SK-N-MC (cell line): Measurements from ENCODE around the gene SEPTIN5.

Source experiments
- DNase-seq: peaks from one replicate; pipeline ENCODE4 v3.0.0-alpha.2; 2011; ENCODE audit warnings: low read depth, low spot score
- H3K27ac ChIP-seq: fragments of 200-600 bp; sonication (generic); 2 replicates; pipeline ENCODE4 v1.5.1; 2016; ENCODE audit warnings: mixed run types
- H3K36me3 ChIP-seq: fragments of 200-600 bp; sonication (generic); 2 replicates; pipeline ENCODE4 v1.6.1; 2017; ENCODE audit warnings: antibody characterized with exemption, low read length, mixed read lengths; ENCODE audit not compliant: insufficient read depth
- H3K4me3 ChIP-seq: fragments of 200-600 bp; sonication (generic); 2 replicates; pipeline ENCODE4 v1.5.1; 2016
- H3K9ac ChIP-seq: fragments of 200-600 bp; sonication (generic); 2 replicates; pipeline ENCODE4 v1.8.0; 2017; ENCODE audit warnings: mixed run types, mixed read lengths; ENCODE audit not compliant: insufficient read length
- H3K9me3 ChIP-seq: fragments of 200-600 bp; sonication (generic); 2 replicates; pipeline ENCODE4 v1.6.1; 2017; ENCODE audit warnings: low read depth, mild to moderate bottlenecking, antibody characterized with exemption, low read length, moderate library complexity, mixed read lengths
- EZH2 ChIP-seq: fragments of 200-600 bp; sonication (generic); IDR thresholded peaks from one replicate; pipeline ENCODE4 v1.6.1; 2017; ENCODE audit warnings: antibody characterized with exemption
- FOXP2 ChIP-seq: optimal IDR thresholded peaks from 2 replicates; pipeline ENCODE3; 2011; ENCODE audit warnings: mild to moderate bottlenecking, moderate library complexity; ENCODE audit not compliant: insufficient read depth; ENCODE audit errors: extremely low read length, control extremely low read depth
- POLR2AphosphoS5 ChIP-seq: IDR thresholded peaks from 2 replicates; pipeline ENCODE4 v1.6.1; 2012; ENCODE audit warnings: mild to moderate bottlenecking, low read depth, low read length, borderline replicate concordance

SEPTIN5 gene

DNA sequence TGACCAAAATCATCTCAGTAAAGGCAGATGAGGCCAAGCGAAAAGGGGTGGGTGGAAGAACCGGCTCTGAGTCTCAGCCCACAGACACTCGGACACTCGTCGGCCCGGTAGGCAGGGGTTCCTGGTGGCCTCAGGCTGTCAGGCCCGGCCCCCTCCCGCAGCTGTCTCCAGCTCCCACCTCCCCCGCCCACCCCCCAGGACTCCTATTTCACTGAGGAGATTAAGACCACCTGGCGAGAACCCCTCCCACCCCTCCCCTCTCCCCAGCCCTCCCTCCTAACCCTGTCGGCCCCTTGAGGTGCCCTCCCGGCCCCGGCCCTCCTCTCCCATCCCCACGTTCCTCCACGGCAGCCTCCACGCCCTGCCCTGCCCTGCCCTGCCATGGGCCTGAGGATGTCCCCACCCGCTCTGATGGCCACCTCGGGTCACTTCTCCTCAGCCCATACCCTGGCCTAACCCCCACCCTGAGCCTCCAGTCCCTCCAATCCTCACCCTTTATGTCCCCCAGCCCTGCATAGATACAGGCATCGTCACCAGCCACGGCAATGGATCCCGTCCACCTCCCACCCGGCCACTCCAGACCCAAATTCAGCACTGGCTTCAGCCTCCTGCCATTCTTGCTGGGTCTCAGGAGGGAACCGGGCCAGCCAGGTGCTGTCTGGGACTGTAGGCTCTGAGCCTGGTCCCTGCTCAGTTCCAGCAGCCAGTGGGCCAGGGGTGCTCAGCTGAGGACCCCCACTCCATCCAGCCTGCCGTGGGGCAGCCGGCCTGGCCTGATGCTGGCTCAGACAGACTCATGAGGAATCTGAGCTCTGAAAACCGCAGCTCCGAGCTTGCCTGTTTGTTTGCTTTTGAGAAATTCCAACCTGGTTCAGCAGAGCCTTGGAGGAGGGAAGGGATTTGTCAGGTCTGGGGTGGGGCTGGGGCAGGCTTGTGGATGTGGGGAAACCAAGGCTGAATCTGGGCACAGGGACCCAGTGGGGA lies 36.5 kb downstream of the SEPTIN5 start:
- Histone ChIP-seq H3K9ac (no peak overlapping the region), H3K9me3 (no peaks in the 10 kb centered on the region), H3K36me3 (no peaks in the 10 kb centered on the region), H3K27ac (no peak overlapping the region), H3K4me3 (no peak overlapping the region)
- TF ChIP-seq POLR2AphosphoS5 (no peak), EZH2 (no peak)
- no peak for DNase-seq

- no peak overlapping the region for H3K4me3 ChIP-seq
- DNase-seq: no peak
- TF ChIP-seq FOXP2 (no peak), POLR2AphosphoS5 (no peak), EZH2 (no peak)
- no peak overlapping the region for H3K27ac ChIP-seq
- H3K36me3 ChIP-seq: no peaks in the 10 kb centered on the region
- H3K9me3 ChIP-seq: no peaks in the 10 kb centered on the region
- H3K9ac ChIP-seq: no peak overlapping the region
Observed at GRCh38 chr22:19751497-19752245, 37.4 kb downstream of the SEPTIN5 start.

- no peak overlapping the region for H3K27ac ChIP-seq
- no peak for DNase-seq
- H3K9ac ChIP-seq: no peak overlapping the region
- no peak for TF ChIP-seq FOXP2
- no peak for TF ChIP-seq POLR2AphosphoS5
- TF ChIP-seq EZH2: no peak
- no peaks in the 10 kb centered on the region for H3K9me3 ChIP-seq
- H3K36me3 ChIP-seq: no peaks in the 10 kb centered on the region
- H3K4me3 ChIP-seq: no peak overlapping the region
Observed at GRCh38 chr22:19753090-19753842, 39.0 kb downstream of the SEPTIN5 start.

DNA sequence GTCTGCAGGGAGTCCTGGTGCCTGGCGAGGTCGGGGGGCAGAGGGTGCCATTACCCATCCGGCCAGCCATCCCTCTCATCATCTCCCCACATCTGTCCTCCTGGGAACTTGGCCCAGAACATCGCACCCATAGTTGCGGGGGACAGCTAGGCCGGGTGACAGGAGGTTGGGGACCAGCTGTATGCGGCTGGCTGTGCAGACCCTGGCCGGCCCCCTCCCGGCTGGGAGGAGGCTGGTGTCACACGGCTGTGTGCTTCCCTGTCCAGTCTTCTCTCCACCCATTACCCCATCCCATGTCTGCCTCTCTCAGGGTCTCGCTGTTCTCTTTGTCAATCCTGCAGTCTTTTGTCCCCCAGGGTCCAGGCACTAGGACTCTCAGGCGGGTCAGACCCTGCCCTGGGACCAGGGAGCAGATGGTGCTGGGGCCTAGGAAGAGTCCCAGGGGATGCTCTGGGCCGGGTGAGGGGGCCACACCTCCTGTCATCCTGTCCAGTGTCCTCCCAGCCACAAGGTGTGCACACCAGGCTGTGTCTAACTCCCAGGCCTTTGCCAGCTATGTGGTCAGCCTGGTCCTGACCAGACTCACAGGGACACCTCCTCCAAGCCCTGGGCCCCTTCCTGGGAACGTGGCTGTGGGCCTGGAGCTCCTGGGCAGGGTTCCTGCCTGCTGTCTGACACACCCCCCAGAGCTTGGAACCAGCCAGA lies 39.8 kb downstream of the SEPTIN5 start:
- TF ChIP-seq EZH2: no peak
- no peak for TF ChIP-seq FOXP2
- no peak for TF ChIP-seq POLR2AphosphoS5
- Histone ChIP-seq H3K27ac (no peak overlapping the region), H3K36me3 (no peaks in the 10 kb centered on the region), H3K9me3 (no peaks in the 10 kb centered on the region), H3K9ac (no peak overlapping the region), H3K4me3 (no peak overlapping the region)
- DNase-seq: no peak

DNA sequence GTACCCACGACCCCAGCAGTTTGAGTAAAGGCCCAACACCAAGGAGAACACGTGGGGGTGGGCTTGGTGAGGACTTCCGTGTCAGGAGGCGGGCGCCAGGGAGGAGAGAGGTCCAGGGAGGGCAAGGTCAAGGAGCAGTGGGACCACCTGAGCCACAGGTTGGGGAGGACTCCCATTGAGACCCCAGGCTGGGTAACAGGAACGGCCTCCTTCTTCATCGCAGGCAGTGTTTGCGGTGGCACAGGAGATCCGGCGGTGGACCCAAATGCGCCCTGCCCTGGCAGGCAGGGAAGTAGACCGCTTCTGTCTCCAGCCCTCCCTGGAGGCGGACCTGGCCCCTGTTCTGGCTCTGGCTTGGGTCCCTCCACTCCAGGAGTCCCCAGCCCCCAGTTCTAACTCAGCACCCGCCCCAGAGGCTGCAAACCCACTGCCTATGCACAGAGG lies 40.4 kb downstream of the SEPTIN5 start:
- H3K9me3 ChIP-seq: no peaks in the 10 kb centered on the region
- H3K9ac ChIP-seq: no peak overlapping the region
- no peak overlapping the region for H3K4me3 ChIP-seq
- TF ChIP-seq POLR2AphosphoS5 (no peak), FOXP2 (no peak), EZH2 (no peak)
- H3K36me3 ChIP-seq: no peaks in the 10 kb centered on the region
- DNase-seq: no peak
- no peak overlapping the region for H3K27ac ChIP-seq

DNA sequence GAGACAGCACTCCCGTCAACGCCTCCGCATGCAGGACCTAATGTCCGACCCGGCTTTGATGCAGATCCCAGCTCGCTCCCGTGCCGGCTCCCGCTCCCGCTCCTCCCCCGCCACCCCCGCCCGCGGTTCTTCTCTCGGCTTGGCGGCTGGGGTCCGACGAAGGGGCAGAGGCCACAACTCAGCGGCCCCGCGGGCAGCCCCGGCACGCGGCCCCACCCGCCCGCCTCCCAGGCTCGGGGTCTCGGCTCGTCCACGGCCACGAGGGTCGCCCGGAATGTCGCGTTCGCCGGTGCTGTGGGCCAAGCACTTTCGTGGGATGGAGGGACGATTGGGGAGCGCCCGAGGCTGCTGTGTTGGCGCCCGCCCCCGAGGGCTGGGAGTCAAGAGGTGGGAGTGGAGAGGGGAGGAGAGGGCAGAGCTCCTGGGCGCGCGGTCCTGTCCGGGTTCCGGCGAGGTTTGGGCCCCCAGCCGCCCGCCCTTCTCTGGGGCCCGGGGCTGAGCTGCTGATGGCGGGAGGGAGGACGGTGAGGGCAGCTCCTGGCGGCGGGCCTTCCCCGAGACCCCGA lies 40.9 kb downstream of the SEPTIN5 start:
- H3K36me3 ChIP-seq: no peaks in the 10 kb centered on the region
- no peaks in the 10 kb centered on the region for H3K9me3 ChIP-seq
- no peak overlapping the region for H3K4me3 ChIP-seq
- H3K9ac ChIP-seq: no peak overlapping the region
- no peak for DNase-seq
- H3K27ac ChIP-seq: no peak overlapping the region
- TF ChIP-seq POLR2AphosphoS5 (no peak), EZH2 (no peak), FOXP2 (no peak)

DNA sequence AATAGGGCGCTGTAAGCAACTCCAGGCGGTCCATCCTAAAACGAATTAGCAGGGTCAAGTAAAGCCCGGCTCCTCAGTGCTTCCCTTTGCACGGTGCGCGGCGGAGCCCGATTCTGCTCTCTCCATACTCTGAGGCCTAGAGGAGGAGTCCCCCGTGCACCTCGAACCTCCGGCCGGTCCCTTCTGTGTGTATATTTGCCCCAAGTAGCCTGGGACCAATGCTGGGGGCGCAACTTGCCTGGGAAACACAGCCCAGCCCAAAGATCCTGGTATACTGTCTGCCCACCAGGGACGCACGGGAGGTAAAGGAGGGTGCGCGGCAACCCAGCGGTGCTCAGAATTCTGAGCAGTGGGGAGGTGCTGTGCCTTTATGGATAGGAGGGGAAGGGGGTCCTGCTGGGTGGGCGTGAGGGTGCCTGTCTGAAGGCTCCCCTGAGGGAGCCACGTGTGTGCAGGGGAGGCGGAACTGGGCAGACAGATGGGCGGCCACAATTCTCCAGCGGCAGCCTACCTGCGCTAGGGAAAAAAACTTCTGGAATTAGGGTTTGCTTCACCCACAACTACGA lies 41.5 kb downstream of the SEPTIN5 start:
- H3K9ac ChIP-seq: no peak overlapping the region
- H3K36me3 ChIP-seq: no peaks in the 10 kb centered on the region
- TF ChIP-seq FOXP2: no peak
- no peak for TF ChIP-seq EZH2
- TF ChIP-seq POLR2AphosphoS5: no peak
- H3K27ac ChIP-seq: no peak overlapping the region
- no peak for DNase-seq
- no peak overlapping the region for H3K4me3 ChIP-seq
- H3K9me3 ChIP-seq: no peaks in the 10 kb centered on the region
